ENCODE data around the gene COX20. TPM values are rescaled to one million over a fixed set of nuclear protein-coding genes. Genes with fewer than 3 reads are reported as not detected.

COX20 gene
- polyA plus RNA-seq, 1 of the 3 experiments (the other 2 are of a cell fraction), result 24.8 TPM

- H3K27ac ChIP-seq (ENCODE audit: low read depth in 2 of 2, low read length in 1 of 2), result no peak overlapping the region
- no peak for TF ChIP-seq YY1 (IDR thresholded peaks at IDR 0.05; ENCODE audit: low read depth)
- no peak for TF ChIP-seq RCOR1 (IDR thresholded peaks at IDR 0.05; ENCODE audit: low read length)
- no peak for TF ChIP-seq EP300 (IDR thresholded peaks at IDR 0.05; ENCODE audit: borderline replicate concordance in 1 of 2, low read depth in 1 of 2, low read length in 1 of 2)
- no peak for TF ChIP-seq SIN3A (IDR thresholded peaks at IDR 0.05; ENCODE audit: borderline replicate concordance, low read depth, low read length)
- TF ChIP-seq FOXJ3 (CRISPR knock-in tag; IDR thresholded peaks at IDR 0.05), result no peak
- no peak for TF ChIP-seq SMC3 (IDR thresholded peaks at IDR 0.05; ENCODE audit: low read depth, low read length)
- no peak for TF ChIP-seq JUND (IDR thresholded peaks at IDR 0.05)
- no peak for TF ChIP-seq EZH2phosphoT487 (IDR thresholded peaks at IDR 0.05; ENCODE audit: borderline replicate concordance, low read depth)
- TF ChIP-seq ELF1 (IDR thresholded peaks at IDR 0.05), result no peak
- TF ChIP-seq POLR2AphosphoS5 (IDR thresholded peaks at IDR 0.05; ENCODE audit: low read depth, low read length), result no peak
- TF ChIP-seq RXRA (IDR thresholded peaks at IDR 0.05; ENCODE audit: borderline replicate concordance, low read depth), result no peak
- TF ChIP-seq CTCF (IDR thresholded peaks at IDR 0.05), result no peak
- no peak for TF ChIP-seq USF1 (IDR thresholded peaks at IDR 0.05; ENCODE audit: borderline replicate concordance, low read depth)
- TF ChIP-seq REST (IDR thresholded peaks at IDR 0.05; ENCODE audit: low read depth, low read length), result no peak
- no peaks in the 10 kb centered on the region for H3K36me3 ChIP-seq (replicated peaks in 1 of 2; ENCODE audit: control insufficient read depth in 1 of 2, insufficient read depth in 2 of 2, low read length in 1 of 2)
- no peaks in the 10 kb centered on the region for H3K9me2 ChIP-seq
- H3K4me1 ChIP-seq (ENCODE audit: control insufficient read depth in 1 of 2, insufficient read depth in 2 of 2, low read depth in 1 of 2, low read length in 1 of 2), result 0 out of 4 replicates have a peak, but pooled peaks cover 0 to 8% of the 10 kb centered on the region in 2 experiments
- H3K9me3 ChIP-seq, result no peaks in the 10 kb centered on the region
- no peaks in the 10 kb centered on the region for H3F3A ChIP-seq (replicated peaks; ENCODE audit: insufficient read depth)
- no peak overlapping the region for H3K4me2 ChIP-seq
- DNase-seq, result no peak
- H3K79me2 ChIP-seq (ENCODE audit: insufficient read depth), result no peaks in the 10 kb centered on the region
- H3K4me3 ChIP-seq (ENCODE audit: low read depth in 2 of 2, low read length in 1 of 2), result no peak overlapping the region
- H3K9ac ChIP-seq, result no peak overlapping the region
- WGBS (ENCODE audit: low lambda C conversion rate), result 85% methylated on average over 12 of the region's 12 CpGs
- H2AFZ ChIP-seq (ENCODE audit: low read depth), result no peak overlapping the region
- ChIA-PET CTCF (no interaction called here), POLR2A (no interaction called here)
- H3K27me3 ChIP-seq (ENCODE audit: insufficient read depth), result no peaks in the 10 kb centered on the region
- no peaks in the 10 kb centered on the region for H4K20me1 ChIP-seq (ENCODE audit: insufficient read depth)
These were observed 18.0 kb upstream of the COX20 start for GRCh38 chr1:244817415-244817894.
